HepG2 (cell line): Measurements from ENCODE around the gene SLC2A13. TPM values are rescaled to one million over a fixed set of nuclear protein-coding genes. Genes with fewer than 3 reads are reported as not detected.

ENCODE experiments used
- ATAC-seq: fragments of 200-7000 bp; cut with Tn5 transposase; 3 replicates; pipeline ENCODE4 v1.9.1; 2020; ENCODE audit warnings: mild to moderate bottlenecking, moderate library complexity
- BruUV-seq: library from RNA; stranded (reverse); fragments of 400-500 nt; replicated peaks from 2 replicates; lab custom pipeline; 2021; lab: Mats Ljungman, UMichigan
- CTCF ChIA-PET: fragments of 300-600 bp; formaldehyde crosslinking; extraction: SDS; loops from one replicate; lab custom pipeline; 2021; ENCODE audit warnings: low total read pairs, inconsistent platforms, low intra/inter-chr PET ratio; lab: Yijun Ruan, JAX
- POLR2A ChIA-PET: fragments of 350-600 bp; sonication (Branson Sonifier 250); formaldehyde crosslinking; loops from one replicate; lab custom pipeline; 2020; ENCODE audit warnings: antibody characterized with exemption, inconsistent platforms; lab: Yijun Ruan, JAX
- DNase-seq: peaks from one replicate; pipeline ENCODE4 v3.0.0-alpha.2; 2015; ENCODE audit warnings: low spot score
- FAIRE-seq: peaks from 3 replicates; lab custom pipeline; 2011; peaks lifted over from hg19 to GRCh38; lab: Jason Lieb, UNC
- H2AFZ ChIP-seq: one replicate; pipeline ENCODE4 v1.6.1; 2011; ENCODE audit warnings: low read length, inconsistent platforms
- H3K27ac ChIP-seq: fragments of 300-600 bp; 3 replicates; pipeline ENCODE4 v1.8.0; 2011; ENCODE audit warnings: mixed run types, mild to moderate bottlenecking, mixed read lengths, low read length, inconsistent platforms; ENCODE audit not compliant: insufficient read depth; ENCODE audit errors: extremely low read length
- H3K27me3 ChIP-seq, 2 experiments: fragments of 200-600 bp in 1 of 2; 2 replicates in 1 of 2; 3 replicates in 1 of 2; pipeline versions ENCODE4 v1.6.0 to v1.8.0; 2011; ENCODE audit warnings: low read length in 2 of 2, mild to moderate bottlenecking in 2 of 2, moderate library complexity in 2 of 2, inconsistent platforms in 1 of 2; ENCODE audit not compliant: insufficient read depth in 2 of 2, control insufficient read depth in 1 of 2
- H3K36me3 ChIP-seq, 2 experiments: fragments of 200-600 bp in 1 of 2; replicated peaks in 1 of 2; 2 replicates in 1 of 2; 3 replicates in 1 of 2; pipeline versions ENCODE4 v1.5.1 to v1.8.0; 2011; ENCODE audit warnings: low read length in 2 of 2, inconsistent platforms in 1 of 2; ENCODE audit not compliant: insufficient read depth in 2 of 2, control insufficient read depth in 1 of 2
- H3K4me1 ChIP-seq: 2 replicates; pipeline ENCODE4 v1.5.1; 2012; ENCODE audit warnings: low read length, inconsistent platforms; ENCODE audit not compliant: insufficient read depth
- H3K4me2 ChIP-seq: 2 replicates; pipeline ENCODE4 v1.6.0; 2011; ENCODE audit warnings: low read depth, low read length, inconsistent platforms
- H3K4me3 ChIP-seq, 3 experiments: fragments of 200-600 bp in 1 of 3; sonication (generic), shearing (Covaris generic) in 1 of 3; replicated peaks in 1 of 3; 2 replicates each; pipeline ENCODE4 v1.5.1; 2011 to 2016; ENCODE audit warnings: low read length in 3 of 3, inconsistent platforms in 2 of 3, low read depth in 2 of 3, mild to moderate bottlenecking in 2 of 3, control low read depth in 1 of 3, mixed read lengths in 1 of 3; ENCODE audit not compliant: insufficient read depth in 1 of 3
- H3K79me2 ChIP-seq: one replicate; pipeline ENCODE4 v1.6.1; 2011; ENCODE audit warnings: low read length, inconsistent platforms; ENCODE audit not compliant: insufficient read depth
- H3K9ac ChIP-seq: 2 replicates; pipeline ENCODE4 v1.6.0; 2011; ENCODE audit warnings: mild to moderate bottlenecking, low read depth, low read length, inconsistent platforms; ENCODE audit not compliant: insufficient read depth
- H3K9me3 ChIP-seq: 2 replicates; pipeline ENCODE4 v1.5.1; 2012; ENCODE audit warnings: mild to moderate bottlenecking, low read length
- H4K20me1 ChIP-seq: 2 replicates; pipeline ENCODE4 v1.6.0; 2011; ENCODE audit warnings: inconsistent platforms, mild to moderate bottlenecking, low read length, moderate library complexity; ENCODE audit not compliant: insufficient read depth
- CTCF ChIP-seq: sonication (generic); formaldehyde crosslinking; IDR thresholded peaks from 2 replicates; pipeline ENCODE4 v1.5.0; 2020; ENCODE audit warnings: mild to moderate bottlenecking, missing genetic modification reagents, moderate library complexity
- KDM6A ChIP-seq: IDR thresholded peaks from 2 replicates; pipeline ENCODE4 v1.6.1; 2016; ENCODE audit warnings: low read depth
- MTF2 ChIP-seq: sonication (generic); formaldehyde crosslinking; IDR thresholded peaks from 2 replicates; pipeline ENCODE4 v1.5.0; 2020; ENCODE audit warnings: missing genetic modification reagents, borderline replicate concordance
- PITX1 ChIP-seq: sonication (generic); formaldehyde crosslinking; IDR thresholded peaks from 2 replicates; pipeline ENCODE4 v1.5.1; 2020; ENCODE audit warnings: mild to moderate bottlenecking, missing genetic modification reagents
- RAD21 ChIP-seq: fragments of 450-650 bp; formaldehyde crosslinking; IDR thresholded peaks from 2 replicates; pipeline ENCODE4 v1.5.0; 2020; ENCODE audit warnings: mild to moderate bottlenecking
- SMC3 ChIP-seq: IDR thresholded peaks from 2 replicates; pipeline ENCODE4 v1.6.1; 2011; ENCODE audit warnings: low read length, improper control_type of control experiment
- STAG1 ChIP-seq: sonication (generic); formaldehyde crosslinking; IDR thresholded peaks from 2 replicates; pipeline ENCODE4 v1.4.0; 2020; ENCODE audit warnings: missing genetic modification reagents
- WGBS: methylation state at CpG from one replicate; pipeline ENCODE4 v1.1.6; 2017; ENCODE audit warnings: low lambda C conversion rate; 5-methylcytosine and 5-hydroxymethylcytosine counted together
- in situ Hi-C: cut with HindIII; loops from 2 replicates; pipeline ENCODE4 v1.10.0; 2017; ENCODE audit warnings: low pct_unique_long_range_greater_than_20kb; ENCODE audit not compliant: extremely low pct_ligation_motif_present
- intact Hi-C: fragments of 100-400 bp; cut with micrococcal nuclease; formaldehyde crosslinking; loops from one replicate; pipeline ENCODE4 v1.10.0; 2022; ENCODE audit not compliant: unreplicated experiment
- polyA plus RNA-seq, 8 experiments: library from polyadenylated mRNA; depleted of rRNA in 3 of 8; stranded (reverse) in 7 of 8; unstranded in 1 of 8; fragments of >200 nt; fragmentation: Illumina TruSeq in 4 of 8; extraction: Trizol in 4 of 8; gene quantifications; 2 replicates each; pipeline versions ENCODE4 v1.2.1 to v1.2.3, GENCODE V29; 2011 to 2016; ENCODE audit warnings: low read depth in 4 of 8, missing spikeins in 1 of 8, mixed read lengths in 1 of 8; ENCODE audit not compliant: insufficient read depth in 1 of 8
- total RNA-seq, 5 experiments: library from RNA; depleted of rRNA; stranded (reverse); fragments of >200 nt; fragmentation: Illumina TruSeq; extraction: Trizol; gene quantifications; 2 replicates each; pipeline ENCODE4 v1.2.3, GENCODE V29; 2016; ENCODE audit warnings: low read depth in 1 of 5
- TF ChIP-seq, protein P1 (sequence below): sonication (generic); formaldehyde crosslinking; IDR thresholded peaks from 2 replicates; pipeline ENCODE4 v1.4.0; 2020; ENCODE audit warnings: missing genetic modification reagents

Gene SLC2A13
- total and polyA plus RNA-seq, 2 of the 13 experiments (the other 11 are each of a cell fraction or from before 2014, with no cell fraction given) = 5.5 to 6.0 TPM

DNA sequence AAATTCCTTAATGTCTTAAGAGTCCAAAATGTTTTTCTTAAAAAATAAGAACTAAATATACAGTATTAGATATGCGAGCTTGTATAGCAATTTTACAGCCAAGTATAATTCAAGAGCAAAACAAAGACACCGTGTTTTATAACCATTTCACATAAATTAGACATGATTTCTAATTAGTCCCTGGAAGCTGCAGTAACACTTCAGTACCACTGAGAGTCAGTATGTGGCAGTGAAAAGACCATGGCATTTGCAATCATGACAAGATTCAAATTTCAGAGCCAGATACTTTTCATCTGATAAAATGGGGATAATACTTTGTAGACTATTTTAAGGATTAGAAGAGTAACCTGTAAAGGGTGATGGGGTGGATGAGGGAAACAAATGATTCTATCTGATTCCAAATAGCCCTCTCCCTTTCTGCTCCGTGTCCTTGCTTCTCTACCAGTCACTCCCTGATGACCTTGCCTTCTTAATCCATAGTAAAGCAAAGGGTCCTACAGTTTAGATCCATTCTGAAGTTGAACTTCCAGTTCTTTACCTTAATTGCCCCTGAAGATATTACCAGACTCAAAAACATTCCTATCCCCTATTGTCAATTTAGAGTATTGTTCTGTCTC is 340.8 kb downstream of the SLC2A13 start:
- in situ Hi-C loops (loop anchor here (10.0 kb wide), 1 partner anchor 220 kb away; no protein-coding TSS in a partner anchor), intact Hi-C loops (loop anchor here (1.0 to 5.0 kb wide), 3 partner anchors 193 to 342 kb away; no protein-coding TSS in a partner anchor)
- BruUV-seq = no TSS peak
- DNase-seq (peak; percentile 12), ATAC-seq (peak; percentile 67)
- Histone ChIP-seq H3K4me1 (no peaks in the 10 kb centered on the region), H3K36me3 (no peaks in the 10 kb centered on the region), H4K20me1 (no peaks in the 10 kb centered on the region), H3K9ac (no peak overlapping the region)
- whole genome bisulfite sequencing = 43% methylated on average over 3 of the region's 3 CpGs
- TF ChIP-seq KDM6A = no peak
- TF ChIP-seq MTF2 (CRISPR knock-in tag) = no peak
- peak; percentile 84 for TF ChIP-seq STAG1 (CRISPR knock-in tag)
- no peak for TF ChIP-seq PITX1 (CRISPR knock-in tag)
- TF ChIP-seq SMC3 = peak; percentile 69
- TF ChIP-seq RAD21 (CRISPR knock-in tag) = peak; percentile 54; the same call in 1 of the 2 replicates
- TF ChIP-seq, protein P1, sequence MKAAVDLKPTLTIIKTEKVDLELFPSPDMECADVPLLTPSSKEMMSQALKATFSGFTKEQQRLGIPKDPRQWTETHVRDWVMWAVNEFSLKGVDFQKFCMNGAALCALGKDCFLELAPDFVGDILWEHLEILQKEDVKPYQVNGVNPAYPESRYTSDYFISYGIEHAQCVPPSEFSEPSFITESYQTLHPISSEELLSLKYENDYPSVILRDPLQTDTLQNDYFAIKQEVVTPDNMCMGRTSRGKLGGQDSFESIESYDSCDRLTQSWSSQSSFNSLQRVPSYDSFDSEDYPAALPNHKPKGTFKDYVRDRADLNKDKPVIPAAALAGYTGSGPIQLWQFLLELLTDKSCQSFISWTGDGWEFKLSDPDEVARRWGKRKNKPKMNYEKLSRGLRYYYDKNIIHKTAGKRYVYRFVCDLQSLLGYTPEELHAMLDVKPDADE = no peak
- peak; percentile 67 for TF ChIP-seq CTCF
- TF ChIP-seq, all 625 proteins: peak for 4
- Histone ChIP-seq H3K4me3 (no peak overlapping the region), H2AFZ (no peak overlapping the region), H3K27ac (no peak overlapping the region), H3K4me2 (no peak overlapping the region), H3K79me2 (no peaks in the 10 kb centered on the region), H3K9me3 (no peaks in the 10 kb centered on the region), H3K27me3 (no peaks in the 10 kb centered on the region)
- POLR2A ChIA-PET = no interaction called here
- FAIRE-seq = no peak
- CTCF ChIA-PET = interaction anchor here (1.7 to 2.1 kb wide), 3 partner anchors 194 to 342 kb away, joined by 5 to 17 read pairs (median 7); no protein-coding TSS in a partner anchor
